Measurements from ENCODE around the gene PCOLCE2. TPM values are rescaled to one million over a fixed set of nuclear protein-coding genes. Genes with fewer than 3 reads are reported as not detected.
A peak's percentile ranks its signal among the peaks of the same experiment; 100 is the strongest.

PCOLCE2 gene, protein sequence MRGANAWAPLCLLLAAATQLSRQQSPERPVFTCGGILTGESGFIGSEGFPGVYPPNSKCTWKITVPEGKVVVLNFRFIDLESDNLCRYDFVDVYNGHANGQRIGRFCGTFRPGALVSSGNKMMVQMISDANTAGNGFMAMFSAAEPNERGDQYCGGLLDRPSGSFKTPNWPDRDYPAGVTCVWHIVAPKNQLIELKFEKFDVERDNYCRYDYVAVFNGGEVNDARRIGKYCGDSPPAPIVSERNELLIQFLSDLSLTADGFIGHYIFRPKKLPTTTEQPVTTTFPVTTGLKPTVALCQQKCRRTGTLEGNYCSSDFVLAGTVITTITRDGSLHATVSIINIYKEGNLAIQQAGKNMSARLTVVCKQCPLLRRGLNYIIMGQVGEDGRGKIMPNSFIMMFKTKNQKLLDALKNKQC
- 1.6 TPM for polyA plus RNA-seq
- long read RNA-seq, donor 1, result 0 reads
- long read RNA-seq, donor 2, result 0 reads
- long read RNA-seq, donor 3, result 0 reads
- long read RNA-seq, donor 4, result 0 reads
- long read RNA-seq, donor 5, result 0 reads
- long read RNA-seq, donor 6, partial matches to known transcripts, result 0 of 1 reads
- long read RNA-seq, donor 6, other reads (novel, unspliced or antisense), result 0 of 1 reads
- long read RNA-seq, donor 7, result 0 reads
- long read RNA-seq, donor 8, partial matches to known transcripts, result 0 of 1 reads
- long read RNA-seq, donor 8, other reads (novel, unspliced or antisense), result 0 of 1 reads
- long read RNA-seq, donor 9, result 0 reads
- long read RNA-seq, donor 10, partial matches to known transcripts, result 0 of 1 reads
- long read RNA-seq, donor 10, other reads (novel, unspliced or antisense), result 0 of 1 reads
- long read RNA-seq, donor 11, result 0 reads

DNA sequence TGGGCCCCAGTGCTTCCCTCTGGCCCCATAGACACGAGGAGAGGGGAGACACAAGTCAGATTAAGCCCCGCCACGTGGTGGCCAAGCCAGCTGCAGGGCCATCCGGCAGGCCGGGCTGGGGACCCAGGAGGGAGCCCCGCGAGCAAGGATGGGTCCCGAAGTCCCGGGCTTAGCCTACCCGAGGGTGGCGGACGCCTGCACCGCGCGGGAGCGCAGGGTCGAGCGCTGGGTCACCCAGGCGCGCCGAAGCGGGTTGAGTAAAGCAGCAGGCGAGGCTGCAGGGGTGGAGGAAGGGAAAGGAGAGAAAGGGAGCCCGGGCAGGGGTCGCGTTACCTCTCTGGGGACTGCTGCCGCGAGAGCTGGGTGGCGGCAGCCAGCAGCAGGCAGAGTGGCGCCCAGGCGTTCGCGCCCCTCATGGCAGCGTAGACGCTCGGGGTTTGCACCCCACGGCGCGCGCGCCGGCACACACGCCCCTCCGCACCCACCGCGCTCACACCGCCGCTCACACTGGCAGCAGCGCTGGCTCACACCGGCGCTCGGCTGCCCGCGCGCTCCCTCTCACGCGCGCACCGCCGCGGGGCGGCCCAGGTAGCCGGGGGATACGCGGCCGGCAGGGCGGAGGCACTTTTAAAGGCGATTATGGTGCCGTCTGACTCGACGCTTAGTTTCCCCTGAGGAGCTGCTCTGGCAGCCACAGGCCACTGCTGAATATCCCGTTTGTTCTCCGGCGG is at the start of gene PCOLCE2:
Gene PCOLCE2, minus strand, starts transcription at position 603 of the 731 bp plus-strand sequence. Its CDS starts 187 bp downstream, at position 416.
- peak; percentile 10 to 51 for DNase-seq
- H3K9me3 ChIP-seq (ENCODE audit: control insufficient read depth, low read depth, low read length), result peaks cover 3% of the 10 kb centered on the region
- H3K4me3 ChIP-seq (ENCODE audit: low read length), result peak within 1 kb of the TSS; percentile 42
- H3K36me3 ChIP-seq (ENCODE audit: control insufficient read depth, insufficient read depth, low read length), result no peaks in the 10 kb centered on the region
- no peak within 1 kb of the TSS for H3K27ac ChIP-seq (ENCODE audit: low read length)
- peaks cover 6% of the 10 kb centered on the region for H3K4me1 ChIP-seq (ENCODE audit: control insufficient read depth, insufficient read depth, low read length)
- peaks cover 64% of the 10 kb centered on the region for H3K27me3 ChIP-seq (ENCODE audit: control insufficient read depth, insufficient read depth, low read length)
- no CpG with 5 or more reads among the region's 74 CpGs for WGBS (ENCODE audit: insufficient coverage, low lambda C conversion rate)

DNA sequence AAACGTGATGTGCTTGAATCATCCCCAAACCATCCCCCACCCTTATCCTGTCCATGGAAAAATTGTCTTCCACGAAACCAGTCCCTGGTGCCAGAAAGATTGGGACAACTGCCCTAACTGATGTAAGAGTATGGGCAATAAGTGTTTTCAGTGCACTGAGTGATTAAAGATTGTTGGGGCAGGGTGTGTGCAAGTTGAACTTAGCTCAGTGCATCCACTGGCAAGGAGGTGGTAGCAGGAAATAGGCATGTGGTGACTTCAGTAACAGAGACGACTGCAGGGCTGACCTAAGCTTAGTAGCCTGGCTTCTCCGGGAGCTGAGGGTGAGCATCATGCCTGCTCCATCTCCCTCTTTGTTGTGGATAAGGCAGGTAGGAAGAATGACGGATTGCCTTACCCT is 47.1 kb upstream of the PCOLCE2 start:
- Histone ChIP-seq H3K4me3 (ENCODE audit: low read length) (no peak overlapping the region), H3K9me3 (ENCODE audit: control insufficient read depth, low read depth, low read length) (no peaks in the 10 kb centered on the region), H3K4me1 (ENCODE audit: control insufficient read depth, insufficient read depth, low read length) (no peaks in the 10 kb centered on the region), H3K27me3 (ENCODE audit: control insufficient read depth, insufficient read depth, low read length) (peaks cover 3% of the 10 kb centered on the region), H3K27ac (ENCODE audit: low read length) (no peak overlapping the region), H3K36me3 (ENCODE audit: control insufficient read depth, insufficient read depth, low read length) (no peaks in the 10 kb centered on the region)
- WGBS (ENCODE audit: insufficient coverage, low lambda C conversion rate), result no CpG with 5 or more reads among the region's 5 CpGs
- no peak for DNase-seq

DNA sequence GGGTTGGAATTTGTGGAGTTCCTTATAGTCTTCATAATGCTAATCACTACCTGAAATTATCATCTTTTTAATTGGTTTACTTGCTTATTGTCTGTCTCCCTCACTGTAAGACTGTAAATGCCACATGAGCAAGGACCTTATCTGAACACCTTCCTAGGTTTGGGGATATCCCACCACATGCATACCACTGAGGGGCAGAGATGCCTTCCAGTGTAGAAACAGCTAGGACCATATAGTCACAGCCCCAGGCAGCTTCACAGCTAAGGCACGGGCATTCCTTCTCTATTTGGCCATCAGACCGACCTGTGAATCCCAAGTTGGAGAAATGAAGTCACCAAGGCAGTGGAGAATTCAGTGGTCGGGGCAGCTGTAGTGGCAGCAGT is 46.0 kb upstream of the PCOLCE2 start:
- Histone ChIP-seq H3K36me3 (ENCODE audit: control insufficient read depth, insufficient read depth, low read length) (no peaks in the 10 kb centered on the region), H3K4me3 (ENCODE audit: low read length) (no peak overlapping the region), H3K27ac (ENCODE audit: low read length) (no peak overlapping the region), H3K9me3 (ENCODE audit: control insufficient read depth, low read depth, low read length) (no peaks in the 10 kb centered on the region), H3K27me3 (ENCODE audit: control insufficient read depth, insufficient read depth, low read length) (peaks cover 3% of the 10 kb centered on the region), H3K4me1 (ENCODE audit: control insufficient read depth, insufficient read depth, low read length) (no peaks in the 10 kb centered on the region)
- no peak for DNase-seq
- WGBS (ENCODE audit: insufficient coverage, low lambda C conversion rate), result no CpG with 5 or more reads among the region's 3 CpGs

DNA sequence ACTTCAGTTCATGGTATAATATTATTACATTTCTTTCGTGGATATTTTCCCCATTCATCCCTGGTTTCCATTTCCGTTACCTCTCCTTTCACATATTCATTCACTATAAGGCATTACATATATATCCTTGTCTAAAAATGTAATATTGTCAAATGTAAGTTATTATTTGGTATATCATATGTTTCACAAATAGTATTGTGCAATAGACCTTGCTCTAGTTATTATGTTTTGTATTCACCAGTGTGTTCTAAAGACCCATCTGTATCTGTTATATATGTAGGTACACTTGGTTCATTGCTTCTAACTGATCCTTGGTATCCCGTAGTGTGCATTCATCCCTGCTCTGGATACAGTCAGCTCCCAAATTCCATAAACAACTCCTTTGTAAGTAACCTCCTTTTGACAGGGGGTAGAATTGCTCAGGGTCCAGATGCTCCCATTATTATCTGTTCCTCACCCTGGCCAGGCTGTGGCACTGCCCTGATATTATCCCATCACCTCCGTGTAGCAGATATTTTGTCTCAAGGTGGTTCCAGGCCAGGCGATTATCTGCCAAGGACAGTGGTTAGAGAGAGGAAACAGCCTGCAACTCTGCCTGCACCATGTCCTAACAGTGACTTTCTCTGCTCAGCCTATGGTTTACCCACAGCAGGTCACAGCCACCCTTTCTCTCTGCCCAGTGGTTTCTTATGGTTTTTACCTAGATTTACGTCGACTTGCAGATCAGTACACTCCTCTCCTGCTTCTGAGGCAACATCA is 45.4 kb upstream of the PCOLCE2 start:
- no peaks in the 10 kb centered on the region for H3K36me3 ChIP-seq (ENCODE audit: control insufficient read depth, insufficient read depth, low read length)
- H3K4me1 ChIP-seq (ENCODE audit: control insufficient read depth, insufficient read depth, low read length), result no peaks in the 10 kb centered on the region
- no peaks in the 10 kb centered on the region for H3K9me3 ChIP-seq (ENCODE audit: control insufficient read depth, low read depth, low read length)
- peaks cover 3% of the 10 kb centered on the region for H3K27me3 ChIP-seq (ENCODE audit: control insufficient read depth, insufficient read depth, low read length)
- no peak overlapping the region for H3K27ac ChIP-seq (ENCODE audit: low read length)
- 90% methylated on average over 3 of the region's 7 CpGs for WGBS (ENCODE audit: insufficient coverage, low lambda C conversion rate)
- no peak for DNase-seq
- H3K4me3 ChIP-seq (ENCODE audit: low read length), result no peak overlapping the region

DNA sequence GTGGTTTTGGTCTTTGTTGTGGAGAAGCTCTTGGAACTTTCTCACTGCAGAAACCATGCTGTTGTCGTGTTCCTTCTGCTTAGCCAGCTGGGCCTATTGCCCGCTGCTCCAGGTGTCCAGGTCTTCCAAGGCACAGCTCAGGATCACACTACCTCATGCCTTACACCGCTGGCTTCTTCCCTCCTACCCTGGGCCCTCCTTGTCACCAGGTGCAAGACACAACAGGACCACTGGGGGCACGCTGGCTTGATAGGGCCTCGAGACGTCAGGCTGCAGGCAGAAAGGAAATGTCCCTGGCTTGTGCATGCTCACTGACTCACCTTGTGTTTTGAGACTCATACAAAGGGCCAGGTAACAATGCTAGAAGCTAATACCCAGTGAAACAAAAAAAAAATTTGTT is 42.3 kb upstream of the PCOLCE2 start:
- H3K36me3 ChIP-seq (ENCODE audit: control insufficient read depth, insufficient read depth, low read length), result no peaks in the 10 kb centered on the region
- H3K27ac ChIP-seq (ENCODE audit: low read length), result no peak overlapping the region
- no peaks in the 10 kb centered on the region for H3K9me3 ChIP-seq (ENCODE audit: control insufficient read depth, low read depth, low read length)
- H3K4me1 ChIP-seq (ENCODE audit: control insufficient read depth, insufficient read depth, low read length), result no peaks in the 10 kb centered on the region
- DNase-seq, result no peak
- peaks cover 1% of the 10 kb centered on the region for H3K27me3 ChIP-seq (ENCODE audit: control insufficient read depth, insufficient read depth, low read length)
- WGBS (ENCODE audit: insufficient coverage, low lambda C conversion rate), result no CpG with 5 or more reads among the region's 6 CpGs
- no peak overlapping the region for H3K4me3 ChIP-seq (ENCODE audit: low read length)

DNA sequence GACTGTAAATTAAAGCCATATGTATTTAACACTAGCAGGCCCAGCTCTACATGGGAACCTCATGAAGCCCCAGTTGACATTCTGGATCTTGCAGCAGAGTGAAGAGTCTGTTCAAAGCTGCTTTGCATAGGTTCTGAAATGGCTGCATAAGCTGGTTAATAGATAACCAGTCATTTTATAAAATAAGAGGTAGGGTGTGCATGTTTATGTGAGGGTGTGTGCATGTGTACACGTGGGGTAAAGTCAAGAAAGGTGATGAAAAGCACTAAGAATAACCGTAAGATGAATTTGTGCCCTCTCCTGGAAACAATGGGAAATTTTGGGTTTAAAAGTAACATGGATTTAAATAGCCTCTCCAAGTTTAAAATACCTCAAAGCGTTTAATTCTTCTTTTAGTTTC is 41.6 kb upstream of the PCOLCE2 start:
- DNase-seq, result peak in 1 of 2 donors; percentile 5
- Histone ChIP-seq H3K27ac (ENCODE audit: low read length) (no peak overlapping the region), H3K9me3 (ENCODE audit: control insufficient read depth, low read depth, low read length) (no peaks in the 10 kb centered on the region), H3K27me3 (ENCODE audit: control insufficient read depth, insufficient read depth, low read length) (no peaks in the 10 kb centered on the region), H3K4me1 (ENCODE audit: control insufficient read depth, insufficient read depth, low read length) (no peaks in the 10 kb centered on the region), H3K4me3 (ENCODE audit: low read length) (no peak overlapping the region), H3K36me3 (ENCODE audit: control insufficient read depth, insufficient read depth, low read length) (no peaks in the 10 kb centered on the region)
- 50% methylated on average over 2 of the region's 3 CpGs for WGBS (ENCODE audit: insufficient coverage, low lambda C conversion rate)

DNA sequence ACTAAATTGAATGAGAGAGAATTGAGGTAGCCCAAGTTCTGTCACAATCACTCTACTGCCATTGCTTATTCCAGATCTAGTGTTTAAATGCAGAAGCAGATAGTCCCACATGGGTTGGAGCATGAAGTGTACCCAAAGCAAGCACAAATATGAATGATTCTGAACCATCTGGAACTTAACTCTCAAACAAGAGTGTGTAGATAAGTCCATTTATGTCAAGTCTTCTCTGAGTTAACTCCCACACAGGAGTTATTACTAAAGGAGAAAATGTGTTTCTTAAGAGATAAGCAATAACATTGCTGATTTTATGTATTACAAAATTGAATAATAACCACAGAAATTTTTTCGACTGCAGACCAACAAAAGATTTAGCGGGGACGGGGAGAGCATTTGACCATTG is 41.0 kb upstream of the PCOLCE2 start:
- DNase-seq, result no peak
- H3K9me3 ChIP-seq (ENCODE audit: control insufficient read depth, low read depth, low read length), result no peaks in the 10 kb centered on the region
- 100% methylated on average over 2 of the region's 3 CpGs for WGBS (ENCODE audit: insufficient coverage, low lambda C conversion rate)
- H3K27ac ChIP-seq (ENCODE audit: low read length), result no peak overlapping the region
- no peak overlapping the region for H3K4me3 ChIP-seq (ENCODE audit: low read length)
- H3K4me1 ChIP-seq (ENCODE audit: control insufficient read depth, insufficient read depth, low read length), result no peaks in the 10 kb centered on the region
- no peaks in the 10 kb centered on the region for H3K36me3 ChIP-seq (ENCODE audit: control insufficient read depth, insufficient read depth, low read length)
- H3K27me3 ChIP-seq (ENCODE audit: control insufficient read depth, insufficient read depth, low read length), result no peaks in the 10 kb centered on the region

DNA sequence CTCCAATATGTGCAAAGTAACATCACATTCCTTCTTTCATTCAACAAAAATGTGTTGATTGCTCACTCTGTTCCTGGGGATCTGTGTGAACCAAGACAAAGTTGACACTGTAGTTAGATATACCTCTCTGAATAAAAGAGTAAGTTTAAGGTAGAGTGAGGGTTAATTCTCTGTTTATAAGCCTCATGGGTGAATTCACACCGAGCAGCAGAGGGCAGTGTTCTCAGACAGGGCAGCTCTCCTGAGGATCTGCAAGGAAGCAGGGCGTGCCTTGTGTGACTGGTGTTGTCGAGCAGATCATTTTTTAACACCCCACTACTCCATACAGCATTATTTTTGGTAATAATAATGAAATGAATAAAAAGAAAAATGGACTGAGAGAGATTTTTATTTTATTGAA is 40.2 kb upstream of the PCOLCE2 start:
- no peak for DNase-seq
- WGBS (ENCODE audit: insufficient coverage, low lambda C conversion rate), result no CpG with 5 or more reads among the region's 3 CpGs
- H3K27ac ChIP-seq (ENCODE audit: low read length), result no peak overlapping the region
- H3K9me3 ChIP-seq (ENCODE audit: control insufficient read depth, low read depth, low read length), result no peaks in the 10 kb centered on the region
- no peaks in the 10 kb centered on the region for H3K27me3 ChIP-seq (ENCODE audit: control insufficient read depth, insufficient read depth, low read length)
- H3K4me1 ChIP-seq (ENCODE audit: control insufficient read depth, insufficient read depth, low read length), result no peaks in the 10 kb centered on the region
- H3K36me3 ChIP-seq (ENCODE audit: control insufficient read depth, insufficient read depth, low read length), result no peaks in the 10 kb centered on the region
- no peak overlapping the region for H3K4me3 ChIP-seq (ENCODE audit: low read length)

DNA sequence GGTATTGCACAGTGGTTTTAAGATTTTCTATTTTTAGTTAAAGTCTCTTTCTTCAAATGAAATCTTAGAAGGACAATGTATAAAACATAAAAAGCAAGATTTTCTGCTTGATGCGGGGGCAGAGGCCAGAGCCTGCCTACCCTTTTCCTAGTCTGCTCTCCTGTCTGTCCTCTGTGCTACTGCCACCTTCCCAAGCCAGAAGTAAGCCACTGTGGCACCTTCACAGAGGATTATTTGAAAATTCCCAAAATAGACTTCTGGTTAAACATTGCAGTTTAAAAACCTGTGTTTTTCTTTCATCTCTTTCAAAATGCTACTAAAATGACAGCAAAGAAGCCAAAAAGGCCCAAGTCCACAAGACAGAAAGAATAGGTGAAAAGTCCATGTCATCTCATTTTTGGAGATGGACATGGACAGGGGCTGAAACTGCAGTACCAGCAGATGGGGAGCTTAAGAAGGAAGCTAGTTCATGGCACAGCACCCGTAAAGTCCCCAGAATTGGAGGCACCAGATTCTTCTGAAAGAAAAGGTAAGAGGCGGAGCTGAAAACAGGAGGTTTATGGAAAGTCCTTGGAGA is 37.6 kb upstream of the PCOLCE2 start:
- H3K36me3 ChIP-seq (ENCODE audit: control insufficient read depth, insufficient read depth, low read length), result no peaks in the 10 kb centered on the region
- no peak overlapping the region for H3K4me3 ChIP-seq (ENCODE audit: low read length)
- H3K27ac ChIP-seq (ENCODE audit: low read length), result no peak overlapping the region
- WGBS (ENCODE audit: insufficient coverage, low lambda C conversion rate), result 100% methylated on average over 1 of the region's 3 CpGs
- no peaks in the 10 kb centered on the region for H3K27me3 ChIP-seq (ENCODE audit: control insufficient read depth, insufficient read depth, low read length)
- no peaks in the 10 kb centered on the region for H3K9me3 ChIP-seq (ENCODE audit: control insufficient read depth, low read depth, low read length)
- DNase-seq, result no peak
- H3K4me1 ChIP-seq (ENCODE audit: control insufficient read depth, insufficient read depth, low read length), result no peaks in the 10 kb centered on the region

All from large intestine (tissue), 12 donors.